Peyer's patch (tissue), 4 donors: ENCODE measurements around the gene TMEM237.

Experiments used
- CTCF ChIP-seq, 6 experiments: fragments of 450-650 bp in 4 of 6; fragments of 200-600 bp in 2 of 6; sonication (generic) in 1 of 6; IDR thresholded peaks; one replicate each; pipeline ENCODE4 v1.5.1; 2017 to 2019; ENCODE audit warnings: antibody characterized with exemption in 6 of 6, mild to moderate bottlenecking in 3 of 6, moderate library complexity in 1 of 6
- POLR2A ChIP-seq, 2 donors: fragments of 450-650 bp; IDR thresholded peaks; one replicate each; pipeline ENCODE4 v1.5.1; 2017; ENCODE audit warnings: antibody characterized with exemption in 2 of 2, mild to moderate bottlenecking in 2 of 2, moderate library complexity in 2 of 2

GRCh38 chr2:201621293-201621999 lies 21.9 kb downstream of the TMEM237 start:
- TF ChIP-seq CTCF (IDR thresholded peaks at IDR 0.05) (no peak), POLR2A (IDR thresholded peaks at IDR 0.05) (no peak)
